Nephron (organoid): ENCODE measurements around the gene ZDHHC11.

Experiments used
- H3K27ac Mint-ChIP-seq, 3 experiments: 2 replicates each; pipeline ENCODE4 v1.8.0; 2020; ENCODE audit warnings: mixed read lengths in 3 of 3, mild to moderate bottlenecking in 2 of 3, moderate library complexity in 1 of 3
- H3K27me3 Mint-ChIP-seq: 2 replicates; pipeline ENCODE4 v1.8.0; 2021; ENCODE audit warnings: low read depth, mild to moderate bottlenecking, moderate library complexity, mixed read lengths
- H3K36me3 Mint-ChIP-seq: 2 replicates; pipeline ENCODE4 v1.8.0; 2020; ENCODE audit warnings: low read depth, mixed read lengths
- H3K4me1 Mint-ChIP-seq: 2 replicates; pipeline ENCODE4 v1.8.0; 2020; ENCODE audit warnings: mixed read lengths
- H3K4me3 Mint-ChIP-seq, 3 experiments: 2 replicates each; pipeline ENCODE4 v1.8.0; 2020; ENCODE audit warnings: mild to moderate bottlenecking in 3 of 3, mixed read lengths in 3 of 3, moderate library complexity in 2 of 3
- H3K9me3 Mint-ChIP-seq: 2 replicates; pipeline ENCODE4 v1.8.0; 2020; ENCODE audit warnings: mixed read lengths
- TF ChIP-seq, protein P1 (sequence below), 3 experiments: fragments of 200-600 bp; sonication (generic); IDR thresholded peaks; one replicate each; pipeline ENCODE4 v1.5.0; 2021; ENCODE audit warnings: antibody characterized with exemption in 3 of 3; ENCODE audit not compliant: unreplicated experiment in 3 of 3

ZDHHC11 gene

DNA sequence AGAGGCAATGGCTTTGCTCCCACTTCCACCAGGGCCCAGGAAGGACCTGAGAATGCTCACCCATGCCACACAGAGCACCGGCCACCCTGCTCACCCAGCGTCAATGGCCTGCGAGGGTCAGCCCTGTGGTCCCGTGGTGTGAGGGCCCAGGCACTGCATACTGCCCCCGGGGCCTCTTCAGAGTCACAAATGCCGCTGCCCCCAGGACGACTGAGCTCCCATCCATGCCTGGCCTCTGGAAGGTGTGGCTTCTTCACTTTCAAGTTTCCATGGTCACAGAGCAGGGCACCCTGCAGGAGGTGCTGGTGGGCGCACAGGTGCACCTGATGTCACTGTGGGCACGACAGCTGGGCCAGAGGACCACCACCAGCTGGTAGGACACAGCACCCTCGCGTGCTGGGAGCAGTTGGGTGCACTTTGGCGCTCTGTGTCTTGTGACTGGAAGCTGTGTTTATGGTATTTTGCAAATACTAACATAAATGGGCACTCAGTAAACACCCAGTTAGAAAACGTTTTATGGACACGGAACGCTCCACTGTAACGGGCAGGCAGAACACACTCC, 12.5 kb upstream of the ZDHHC11 start:
- Mint-ChIP-seq H3K9me3 (no peaks in the 10 kb centered on the region), H3K36me3 (peaks cover 37% of the 10 kb centered on the region), H3K4me1 (no peaks in the 10 kb centered on the region), H3K27me3 (no peaks in the 10 kb centered on the region), H3K4me3 (no peak overlapping the region), H3K27ac (peak overlapping the region in 1 of 3 experiments; percentile 63)
- TF ChIP-seq, protein P1, sequence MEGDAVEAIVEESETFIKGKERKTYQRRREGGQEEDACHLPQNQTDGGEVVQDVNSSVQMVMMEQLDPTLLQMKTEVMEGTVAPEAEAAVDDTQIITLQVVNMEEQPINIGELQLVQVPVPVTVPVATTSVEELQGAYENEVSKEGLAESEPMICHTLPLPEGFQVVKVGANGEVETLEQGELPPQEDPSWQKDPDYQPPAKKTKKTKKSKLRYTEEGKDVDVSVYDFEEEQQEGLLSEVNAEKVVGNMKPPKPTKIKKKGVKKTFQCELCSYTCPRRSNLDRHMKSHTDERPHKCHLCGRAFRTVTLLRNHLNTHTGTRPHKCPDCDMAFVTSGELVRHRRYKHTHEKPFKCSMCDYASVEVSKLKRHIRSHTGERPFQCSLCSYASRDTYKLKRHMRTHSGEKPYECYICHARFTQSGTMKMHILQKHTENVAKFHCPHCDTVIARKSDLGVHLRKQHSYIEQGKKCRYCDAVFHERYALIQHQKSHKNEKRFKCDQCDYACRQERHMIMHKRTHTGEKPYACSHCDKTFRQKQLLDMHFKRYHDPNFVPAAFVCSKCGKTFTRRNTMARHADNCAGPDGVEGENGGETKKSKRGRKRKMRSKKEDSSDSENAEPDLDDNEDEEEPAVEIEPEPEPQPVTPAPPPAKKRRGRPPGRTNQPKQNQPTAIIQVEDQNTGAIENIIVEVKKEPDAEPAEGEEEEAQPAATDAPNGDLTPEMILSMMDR (IDR thresholded peaks at IDR 0.05; ENCODE audit: unreplicated experiment in 3 of 3), result no peak

DNA sequence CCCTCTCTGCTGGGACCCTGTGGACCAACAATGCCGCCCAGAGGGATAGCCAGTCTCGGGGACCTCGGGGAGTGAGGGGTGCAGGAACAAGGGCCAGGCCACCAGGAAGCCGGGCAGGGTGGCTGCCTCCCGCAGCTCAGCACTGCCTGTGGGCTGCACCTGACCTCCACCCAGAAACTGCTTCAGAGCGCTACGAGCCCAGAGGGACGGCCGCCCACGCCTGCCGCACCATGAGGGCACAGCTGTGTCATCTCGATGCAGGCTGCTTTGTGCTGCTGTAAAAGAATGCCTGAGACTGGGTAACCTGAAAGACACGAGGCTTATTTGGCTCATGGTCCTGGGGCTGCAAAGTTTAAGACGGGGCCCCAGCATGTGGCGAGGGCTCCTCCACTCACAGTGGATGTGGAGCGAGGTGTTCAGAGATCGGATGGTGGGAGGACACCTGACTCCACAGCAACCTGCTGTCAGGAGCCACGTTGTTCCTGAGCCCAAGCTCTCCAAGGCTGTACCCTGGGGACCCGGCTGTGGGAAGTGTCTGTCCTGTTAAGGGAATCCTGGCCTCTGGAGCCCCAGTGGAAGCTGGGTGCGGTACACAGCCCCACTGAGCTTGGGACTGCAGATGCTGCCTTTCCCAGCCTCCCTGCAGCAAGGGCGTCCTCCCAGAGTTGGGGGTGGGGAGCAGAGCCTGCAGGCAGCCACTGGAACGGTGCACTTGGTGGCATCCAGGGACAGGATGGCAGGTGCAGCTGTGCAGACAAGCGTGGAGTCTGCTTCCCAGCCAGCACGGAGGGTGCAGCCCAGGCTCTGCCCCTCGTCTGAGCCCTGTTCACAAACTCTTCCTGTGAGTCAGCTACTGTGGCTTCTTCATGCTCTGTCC, 11.8 kb upstream of the ZDHHC11 start:
- Mint-ChIP-seq H3K27me3 (no peaks in the 10 kb centered on the region), H3K4me3 (no peak overlapping the region), H3K36me3 (peaks cover 30% of the 10 kb centered on the region), H3K27ac (no peak overlapping the region), H3K9me3 (no peaks in the 10 kb centered on the region), H3K4me1 (no peaks in the 10 kb centered on the region)
- TF ChIP-seq, protein P1 (IDR thresholded peaks at IDR 0.05; ENCODE audit: unreplicated experiment in 3 of 3), result no peak

DNA sequence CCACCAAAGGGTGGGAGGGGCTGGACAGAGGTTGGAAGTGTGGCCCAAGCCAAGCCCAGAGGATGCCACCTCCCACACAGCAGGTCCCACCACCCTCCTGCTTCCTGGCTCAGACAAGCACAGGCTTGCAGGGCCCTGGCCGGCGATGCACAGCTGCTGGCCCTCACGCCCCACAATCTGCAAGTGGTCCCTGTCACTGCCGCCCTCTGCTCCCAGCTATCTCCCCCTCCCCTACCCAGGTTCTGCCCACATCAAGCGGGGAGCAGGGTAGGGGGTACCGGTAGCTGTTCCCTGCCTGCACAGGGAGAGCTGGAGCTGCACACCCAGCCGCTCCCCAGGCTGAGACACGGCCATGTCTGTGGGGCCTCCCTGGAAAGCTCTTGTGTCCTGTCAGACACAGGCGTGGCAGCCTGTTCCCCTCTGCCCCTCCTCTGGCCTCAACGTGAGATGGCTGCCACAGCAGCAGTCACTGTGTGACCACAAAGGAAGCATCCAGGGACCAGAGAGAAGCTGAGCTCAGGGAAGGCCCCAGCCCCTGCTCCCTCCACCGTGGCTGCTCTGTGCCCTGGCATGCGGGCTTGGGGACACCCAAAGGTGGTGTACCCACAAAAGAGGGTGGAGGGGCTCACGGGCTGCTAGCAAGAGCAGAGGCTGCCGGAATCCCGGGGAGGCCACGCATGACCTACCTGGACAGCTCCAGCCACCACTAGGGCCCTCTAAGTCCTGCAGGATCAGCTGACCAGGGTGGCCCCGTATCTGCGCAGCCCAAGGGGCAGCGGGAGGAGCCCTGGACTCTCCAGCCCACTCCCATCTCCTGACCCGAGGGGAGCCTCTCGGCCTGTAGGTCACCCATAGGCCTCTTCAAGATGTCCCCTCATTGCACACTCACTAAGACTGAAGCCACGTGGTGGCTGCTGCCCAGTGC, 10.9 kb upstream of the ZDHHC11 start:
- TF ChIP-seq, protein P1 (IDR thresholded peaks at IDR 0.05; ENCODE audit: unreplicated experiment in 3 of 3), result no peak
- peaks cover 24% of the 10 kb centered on the region for H3K36me3 Mint-ChIP-seq
- H3K27me3 Mint-ChIP-seq, result no peaks in the 10 kb centered on the region
- no peak overlapping the region for H3K4me3 Mint-ChIP-seq
- H3K4me1 Mint-ChIP-seq, result no peaks in the 10 kb centered on the region
- no peak overlapping the region for H3K27ac Mint-ChIP-seq
- no peaks in the 10 kb centered on the region for H3K9me3 Mint-ChIP-seq

DNA sequence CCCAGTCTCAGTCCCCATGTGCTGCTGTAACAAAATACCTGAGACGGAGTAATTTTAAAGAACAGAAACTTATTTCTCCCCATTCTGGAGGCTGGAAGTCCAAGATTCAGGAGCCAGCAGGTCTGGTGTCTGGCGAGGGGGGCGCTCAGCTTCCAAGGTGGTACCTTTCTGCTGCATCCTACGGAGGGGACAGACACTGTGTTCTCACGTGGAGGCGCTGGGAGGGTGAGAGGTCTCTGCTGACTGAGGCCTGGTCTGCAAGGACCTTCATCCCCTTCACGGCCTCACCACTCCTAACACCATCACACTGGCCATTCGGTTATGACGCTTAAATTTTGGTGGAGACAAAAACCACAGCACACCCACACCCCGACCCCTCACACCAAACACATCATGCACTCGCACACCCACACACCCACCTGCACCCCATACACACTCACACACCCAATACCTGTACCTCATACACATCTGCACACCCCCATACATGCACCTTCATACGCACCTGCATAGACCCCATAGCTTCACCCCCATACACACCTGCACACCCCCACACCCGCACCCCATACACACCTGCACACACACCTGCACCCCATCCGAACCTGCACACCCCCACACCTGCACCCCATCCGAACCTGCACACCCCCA, 9.8 kb upstream of the ZDHHC11 start:
- Mint-ChIP-seq H3K4me3 (no peak overlapping the region), H3K27me3 (no peaks in the 10 kb centered on the region), H3K4me1 (no peaks in the 10 kb centered on the region), H3K36me3 (peaks cover 16% of the 10 kb centered on the region), H3K27ac (no peak overlapping the region), H3K9me3 (no peaks in the 10 kb centered on the region)
- TF ChIP-seq, protein P1 (IDR thresholded peaks at IDR 0.05; ENCODE audit: unreplicated experiment in 3 of 3), result no peak

DNA sequence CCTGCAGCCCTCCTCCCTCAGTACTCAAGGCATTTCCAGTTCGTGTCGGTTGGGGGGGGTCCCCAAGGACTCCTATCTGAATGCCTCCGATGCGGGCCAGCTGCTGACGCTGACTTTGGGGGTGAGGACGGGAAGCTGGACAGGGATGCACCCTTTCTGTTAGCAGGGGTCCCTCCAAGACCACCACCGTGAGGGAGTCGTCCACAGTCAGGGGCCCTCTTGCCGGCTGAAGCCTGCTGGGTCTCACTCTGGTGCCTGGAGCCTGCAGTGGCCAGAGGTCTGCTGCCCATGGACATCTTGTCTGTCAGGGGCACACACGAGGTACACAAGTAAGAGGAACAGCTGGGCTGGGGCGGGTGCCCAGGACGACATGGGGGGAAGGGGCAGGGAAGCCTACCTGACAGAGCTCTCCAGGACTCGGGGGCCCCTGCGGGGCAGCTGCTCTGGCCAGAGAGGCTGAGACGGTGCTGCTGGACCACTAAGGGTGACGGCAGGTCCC, 9.1 kb upstream of the ZDHHC11 start:
- Mint-ChIP-seq H3K4me3 (no peak overlapping the region), H3K27me3 (no peaks in the 10 kb centered on the region), H3K4me1 (no peaks in the 10 kb centered on the region), H3K9me3 (no peaks in the 10 kb centered on the region), H3K27ac (no peak overlapping the region), H3K36me3 (peaks cover 12% of the 10 kb centered on the region)
- TF ChIP-seq, protein P1 (IDR thresholded peaks at IDR 0.05; ENCODE audit: unreplicated experiment in 3 of 3), result no peak
